CD1c-positive myeloid dendritic cell (primary cell): ENCODE data around the gene KRT81.
A peak's percentile ranks its signal among the peaks of the same experiment; 100 is the strongest.
"Not testable (repeated sequence)": the region's sequence is repeated elsewhere in the genome, so short reads cannot be mapped to it uniquely, and the experiment has no call there.

Source experiments
- DNase-seq: peaks from one replicate; pipeline ENCODE4 v3.0.0-alpha.2; 2016; ENCODE audit errors: extremely low spot score

Gene KRT81

GRCh38 chr12:52317468-52318052 lies 26.2 kb upstream of the KRT81 start:
- DNase-seq, result no peak

DNA sequence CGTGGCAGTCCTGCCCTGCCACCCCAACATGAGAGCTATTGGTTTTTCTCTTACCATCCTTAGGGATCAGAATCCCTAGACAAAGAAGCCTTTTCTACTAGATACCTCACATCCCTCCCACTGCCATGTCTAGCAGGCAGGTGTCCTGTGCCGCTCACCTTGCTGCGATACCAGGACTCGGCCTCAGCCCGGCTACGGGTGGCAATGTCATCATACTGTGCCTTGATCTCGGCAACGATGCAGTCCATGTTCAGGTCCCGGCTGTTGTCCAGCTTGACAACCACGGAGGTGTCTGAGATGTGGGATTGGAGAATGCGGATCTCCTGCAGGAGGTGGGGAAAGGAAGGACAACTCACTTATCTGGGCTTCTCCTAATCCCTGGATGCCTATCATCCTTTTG lies 25.4 kb upstream of the KRT81 start:
- DNase-seq, result no peak

- DNase-seq, result no peak
Measured at GRCh38 chr12:52316290-52316689, 25.0 kb upstream of the KRT81 start.

GRCh38 chr12:52315721-52316120 lies 24.4 kb upstream of the KRT81 start:
- DNase-seq, result peak; percentile 6

GRCh38 chr12:52314511-52314910 lies 23.2 kb upstream of the KRT81 start:
- no peak for DNase-seq

DNA sequence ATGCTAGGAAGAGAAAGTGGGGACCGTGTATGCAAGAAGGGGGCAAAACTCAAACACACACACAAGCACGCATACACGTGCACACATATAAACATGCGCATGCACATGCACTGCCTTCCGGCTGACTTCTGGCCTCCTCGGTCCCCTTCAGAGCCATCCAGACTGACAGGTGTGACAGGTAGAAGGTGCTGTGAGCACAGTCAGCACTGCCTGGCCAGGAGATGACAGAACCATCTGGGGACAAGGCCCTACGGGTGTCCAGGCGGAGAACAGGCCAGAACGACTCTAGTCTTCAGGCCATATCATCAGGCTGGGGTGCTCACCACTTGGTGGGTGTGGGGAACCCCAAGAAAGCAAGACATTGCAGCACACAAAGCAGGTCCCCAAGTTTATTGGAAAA lies 22.6 kb upstream of the KRT81 start:
- DNase-seq, result no peak

DNA sequence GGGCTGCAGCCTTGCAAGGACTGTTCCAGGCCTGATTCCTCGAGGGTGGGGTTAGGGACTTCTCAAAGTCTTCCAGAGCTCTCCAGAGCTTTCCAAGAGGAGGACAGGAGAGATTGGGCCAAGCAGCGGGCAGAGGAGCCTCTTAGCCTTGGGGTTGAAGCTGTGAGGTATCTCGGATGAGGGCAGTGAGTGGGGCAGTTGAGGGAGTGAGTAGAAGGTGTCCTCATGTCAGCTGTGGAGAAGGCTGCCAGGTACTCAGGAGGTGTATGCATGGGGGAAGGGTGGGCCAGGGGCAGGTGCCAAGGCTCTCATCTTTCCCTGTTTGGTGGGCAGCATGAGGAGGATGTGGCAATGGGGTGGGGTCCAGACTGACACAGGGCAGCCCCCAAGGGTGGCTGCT lies 22.1 kb upstream of the KRT81 start:
- no peak for DNase-seq

DNA sequence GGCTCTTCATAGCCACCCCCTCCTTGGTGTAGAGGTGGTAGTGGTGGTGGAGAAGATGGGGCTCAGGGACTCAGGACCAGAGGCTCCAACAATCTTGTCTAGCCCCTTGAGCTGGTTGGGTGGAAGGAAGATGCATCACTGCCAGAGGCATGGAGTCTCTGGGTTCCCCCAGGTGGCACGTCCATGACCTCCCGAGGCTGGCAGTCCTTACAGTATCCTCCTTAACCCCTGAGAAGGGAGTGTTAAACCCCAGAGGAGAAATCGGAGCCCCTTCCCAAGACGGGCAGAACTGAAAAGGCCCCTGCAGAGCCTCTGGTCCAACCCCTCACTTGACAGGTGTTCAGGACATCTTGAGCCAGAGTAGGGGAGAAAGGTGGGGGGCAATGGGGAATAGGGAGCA lies 20.8 kb upstream of the KRT81 start:
- no peak for DNase-seq

- DNase-seq, result no peak
Measured at GRCh38 chr12:52311285-52311648, 19.9 kb upstream of the KRT81 start.

DNA sequence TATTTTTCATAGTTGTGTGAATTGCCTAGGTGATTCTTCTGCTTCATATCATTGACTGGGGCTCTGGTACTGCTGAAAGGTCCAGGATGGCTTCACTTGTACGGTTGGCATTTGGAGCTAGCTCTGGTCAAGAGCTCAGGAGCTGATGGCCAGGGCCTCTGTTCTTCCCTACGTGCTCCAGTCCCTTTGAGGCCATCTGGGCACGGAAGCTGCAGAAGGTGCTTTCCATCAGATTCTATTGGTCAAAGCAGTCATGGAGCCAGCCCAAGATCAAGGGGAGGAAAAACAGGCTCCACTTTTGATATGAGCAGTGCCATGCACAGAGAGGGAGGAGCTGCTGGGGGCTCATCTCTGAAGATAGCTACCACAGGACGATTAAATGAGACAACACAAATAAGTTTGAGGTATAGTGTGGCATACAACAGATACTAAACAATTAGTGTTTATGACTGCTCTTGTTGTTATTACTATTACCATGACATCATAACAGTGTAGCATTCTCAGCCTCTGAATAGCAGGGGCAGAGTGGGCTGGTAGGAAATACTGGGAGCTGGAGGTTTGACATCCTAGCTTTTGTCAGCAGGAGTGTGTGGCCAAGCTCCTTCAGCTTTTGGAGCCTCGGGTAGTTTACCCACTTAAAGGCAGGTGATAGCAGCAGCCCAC lies 19.4 kb upstream of the KRT81 start:
- DNase-seq, result no peak

DNA sequence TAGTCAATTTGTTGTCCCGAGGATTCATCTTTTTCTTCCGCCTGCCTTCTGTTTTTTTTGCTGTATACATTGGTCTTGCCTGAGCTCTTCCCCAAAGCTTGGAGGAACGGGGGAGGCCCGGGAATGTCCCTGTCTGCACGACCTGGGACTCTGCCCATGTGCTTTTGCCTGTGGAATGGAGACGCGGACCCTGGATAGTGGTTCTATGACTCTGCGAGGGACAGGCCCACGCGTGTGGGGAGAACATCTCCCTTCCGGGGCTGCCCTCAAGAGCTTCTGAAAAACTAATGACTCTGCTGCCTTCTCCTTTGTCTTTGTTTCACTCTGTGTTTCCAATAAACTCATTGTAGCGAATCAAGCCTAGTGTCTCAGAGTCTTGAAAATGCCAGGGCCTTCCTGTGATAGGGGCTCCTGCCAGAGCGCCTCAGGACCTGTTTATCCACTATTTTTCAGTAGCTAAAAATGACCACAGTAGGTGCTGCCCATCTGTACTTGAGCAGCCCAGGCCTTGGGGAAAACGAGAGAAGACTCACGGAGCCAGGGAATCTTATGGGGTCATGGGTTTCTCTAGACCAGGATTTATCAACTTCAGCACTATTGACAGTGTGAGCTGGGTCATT lies 17.6 kb upstream of the KRT81 start:
- DNase-seq, result no peak

DNA sequence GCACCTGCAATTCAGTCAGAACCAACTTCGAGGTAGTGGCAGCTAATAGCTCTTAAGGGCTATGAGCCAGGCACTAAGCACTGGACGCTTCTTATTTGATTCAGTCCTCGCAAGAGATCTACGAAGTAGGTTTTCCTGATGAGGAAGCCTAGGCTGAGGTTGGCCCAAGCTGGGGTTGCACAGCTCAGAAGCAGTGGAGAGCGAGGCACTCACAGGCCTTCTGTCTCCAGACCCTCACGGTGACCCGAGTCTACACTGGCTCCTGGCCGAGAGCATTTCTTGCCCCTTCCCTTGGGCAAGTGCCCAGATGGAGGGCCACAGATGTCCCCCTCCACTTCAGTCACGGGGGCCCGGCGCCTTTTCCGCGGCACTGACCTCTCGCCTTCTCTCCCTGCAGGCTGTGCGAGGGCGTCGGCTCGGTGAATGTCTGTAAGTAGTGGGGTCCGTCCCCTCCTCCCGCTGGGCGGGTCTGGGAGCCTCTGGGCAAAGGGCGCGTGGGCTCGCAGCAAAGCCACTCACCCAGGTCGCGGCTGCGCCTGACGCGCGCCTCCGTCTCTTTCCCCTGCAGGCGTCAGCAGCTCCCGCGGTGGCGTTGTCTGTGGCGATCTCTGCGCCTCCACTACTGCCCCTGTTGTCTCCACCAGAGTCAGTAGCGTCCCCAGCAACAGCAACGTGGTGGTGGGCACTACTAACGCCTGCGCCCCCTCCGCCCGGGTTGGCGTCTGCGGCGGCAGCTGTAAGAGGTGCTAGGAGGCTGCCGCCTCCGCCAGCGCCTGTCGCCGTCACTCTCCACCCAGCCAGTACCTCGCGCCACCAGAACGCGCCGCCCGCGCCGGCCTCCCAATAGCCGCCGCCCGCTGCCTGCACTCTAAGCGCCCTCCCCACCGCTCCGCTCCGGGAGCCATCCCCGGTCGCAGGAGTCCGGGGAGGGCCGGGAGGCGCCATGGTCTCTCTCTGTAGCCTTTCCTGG lies 16.8 kb upstream of the KRT81 start:
- peak; percentile 49 for DNase-seq

DNA sequence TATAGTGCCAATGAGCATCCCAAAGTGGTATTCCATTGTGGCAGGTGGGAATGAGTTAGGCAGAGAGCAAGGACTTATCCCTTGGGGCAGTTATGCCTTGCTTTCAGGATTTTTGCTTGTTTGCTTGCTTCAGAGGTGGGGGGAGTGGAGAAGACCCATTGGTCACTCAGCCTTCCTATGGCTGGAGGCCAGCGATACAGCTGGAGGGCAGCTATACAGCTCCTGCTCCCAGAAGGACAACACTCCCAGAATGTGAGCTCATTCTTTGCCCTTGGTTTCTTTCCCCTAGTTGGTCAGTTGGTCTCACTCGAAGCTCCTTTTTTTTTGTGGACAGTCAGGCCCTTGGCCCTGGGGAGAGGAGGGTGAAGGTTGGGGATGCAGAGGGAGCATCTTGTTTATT lies 15.4 kb upstream of the KRT81 start:
- DNase-seq, result no peak

GRCh38 chr12:52305921-52306705 lies 14.8 kb upstream of the KRT81 start:
- DNase-seq, result no peak

- not testable (repeated sequence) for DNase-seq
Measured at GRCh38 chr12:52304941-52305411, 13.6 kb upstream of the KRT81 start.

DNA sequence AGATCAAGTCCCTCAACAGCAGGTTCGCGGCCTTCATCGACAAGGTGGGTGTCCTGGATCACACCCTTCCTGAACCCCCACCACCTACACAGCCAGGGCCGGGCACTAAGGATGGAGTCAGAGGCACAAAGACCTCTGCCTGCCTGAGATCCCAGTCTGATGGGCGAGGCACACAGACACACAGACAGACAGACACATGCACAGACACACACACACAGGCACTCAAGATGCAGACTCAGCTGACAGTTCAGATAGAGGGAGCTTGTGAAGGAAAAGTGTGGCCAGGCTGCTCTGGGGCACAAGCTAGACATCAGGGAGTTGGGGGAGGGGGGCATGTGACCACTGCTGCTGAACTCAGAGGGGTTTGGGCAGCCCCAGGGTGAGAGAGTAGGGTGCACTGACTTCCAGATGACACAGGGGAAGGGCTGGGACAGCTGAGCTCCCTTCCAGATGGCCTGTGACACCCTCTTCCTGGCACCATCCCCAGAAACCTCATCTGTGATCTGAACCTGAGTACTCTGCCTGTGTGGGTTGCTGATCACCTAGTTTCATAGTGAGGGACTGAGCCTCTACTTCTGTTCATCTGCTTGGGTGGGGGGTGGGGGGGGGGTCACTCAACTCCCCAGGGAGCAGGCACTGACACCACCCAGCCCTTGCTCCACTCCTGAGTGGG lies 11.0 kb upstream of the KRT81 start:
- not testable (repeated sequence) for DNase-seq

DNA sequence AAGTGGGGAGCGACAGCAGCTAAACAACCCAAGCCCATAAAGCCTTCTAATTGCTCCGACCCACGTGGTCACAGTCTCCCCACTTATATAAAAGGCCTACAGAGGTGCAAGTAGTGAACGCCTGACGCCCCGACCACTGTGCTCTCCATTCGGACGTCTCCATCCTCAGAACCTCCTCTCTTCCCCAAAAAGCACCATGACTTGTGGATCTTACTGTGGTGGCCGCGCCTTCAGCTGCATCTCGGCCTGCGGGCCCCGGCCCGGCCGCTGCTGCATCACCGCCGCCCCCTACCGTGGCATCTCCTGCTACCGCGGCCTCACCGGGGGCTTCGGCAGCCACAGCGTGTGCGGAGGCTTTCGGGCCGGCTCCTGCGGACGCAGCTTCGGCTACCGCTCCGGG lies 10.4 kb upstream of the KRT81 start:
- not testable (repeated sequence) for DNase-seq

DNA sequence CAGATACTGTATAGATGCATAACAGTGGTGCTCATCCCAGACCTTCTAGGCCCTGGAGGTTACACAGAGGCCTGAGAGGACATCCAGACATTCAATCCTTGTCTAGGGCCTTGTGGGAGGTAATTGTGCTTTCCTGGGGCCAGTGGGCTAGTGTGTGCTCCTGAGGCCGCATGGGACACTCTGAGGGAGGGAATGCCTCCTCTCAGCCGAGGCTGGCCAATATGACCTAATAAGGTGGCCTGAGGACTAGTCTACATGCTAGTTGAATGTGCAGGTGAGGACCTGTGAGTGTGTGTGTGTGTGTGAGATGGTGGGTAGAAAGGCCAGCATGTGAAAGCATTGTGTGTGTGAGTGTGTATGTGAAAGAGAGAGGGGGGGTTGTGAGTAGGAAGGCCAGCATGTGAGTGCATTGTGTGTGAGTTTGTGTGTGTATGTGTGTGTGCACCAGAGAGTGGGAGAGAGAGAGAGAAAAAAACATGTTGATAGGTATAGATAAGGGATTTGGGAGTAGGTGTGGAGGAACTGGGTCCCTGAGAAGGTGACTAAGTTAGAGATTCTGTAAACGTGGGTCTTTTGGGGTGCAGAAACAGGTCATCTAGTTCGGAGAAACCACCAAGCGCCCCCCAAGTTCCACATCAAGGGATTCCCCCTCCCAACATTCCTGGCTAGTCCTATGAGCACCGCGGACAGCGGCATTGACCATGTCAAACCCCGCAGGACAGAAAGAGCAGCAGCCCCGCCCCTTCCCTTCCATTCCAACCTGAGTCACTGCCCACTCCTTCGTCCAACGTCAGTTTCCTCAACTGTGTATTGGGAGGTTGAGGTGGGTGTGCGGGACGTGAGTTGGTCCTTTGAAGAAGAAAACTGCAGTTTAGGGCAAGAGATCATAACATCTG lies 9.7 kb upstream of the KRT81 start:
- no peak for DNase-seq

DNA sequence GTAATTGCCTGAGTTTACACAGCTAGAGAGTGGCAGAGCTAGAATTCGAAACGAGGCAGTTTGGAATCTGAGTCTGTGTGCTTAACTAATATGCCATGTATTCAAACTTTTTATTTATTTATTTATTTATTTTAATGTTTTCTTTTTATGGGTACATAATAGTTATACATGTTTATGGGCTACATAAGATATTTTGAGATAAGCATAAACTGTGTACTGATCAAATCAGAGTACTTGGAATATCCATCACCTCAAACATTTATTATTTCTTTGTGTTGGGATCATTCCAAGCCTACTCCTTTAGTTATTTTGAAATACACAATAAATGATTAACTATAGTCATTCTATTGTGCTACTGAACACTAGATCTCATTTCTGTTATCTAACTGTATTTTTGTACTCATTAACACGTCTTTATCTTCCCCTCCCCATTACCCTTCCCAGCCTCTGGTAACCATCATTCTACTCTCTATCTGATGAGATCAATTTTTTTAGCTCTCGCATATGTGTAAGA lies 7.4 kb upstream of the KRT81 start:
- no peak for DNase-seq
